Loucy (cell line): ENCODE data around the gene ZNF598.

Source experiments
- CTCF ChIP-seq: fragments of 200-600 bp; sonication (generic); conservative IDR thresholded peaks from 2 replicates; pipeline ENCODE4 v1.5.1; 2014; ENCODE audit warnings: mild to moderate bottlenecking, antibody characterized with exemption, low read length
- EZH2phosphoT487 ChIP-seq: fragments of 200-600 bp; IDR thresholded peaks from 2 replicates; pipeline ENCODE4 v1.6.1; 2018; ENCODE audit warnings: antibody characterized with exemption, mild to moderate bottlenecking, moderate library complexity, borderline replicate concordance

GRCh38 chr16:1965396-1966001 lies 44.1 kb downstream of the ZNF598 start:
- no peak for TF ChIP-seq CTCF
- no peak for TF ChIP-seq EZH2phosphoT487
